Transverse colon (tissue), 4 donors: ENCODE measurements around the gene TAS2R13.

Experiments
- POLR2A ChIP-seq: fragments of 450-650 bp; IDR thresholded peaks from one replicate; pipeline ENCODE4 v1.6.1; 2016; ENCODE audit warnings: antibody characterized with exemption, mild to moderate bottlenecking, moderate library complexity
- POLR2AphosphoS5 ChIP-seq, 3 donors: sonication (generic); formaldehyde crosslinking; IDR thresholded peaks; one replicate each; pipeline ENCODE4 v1.6.1; 2016; ENCODE audit warnings: antibody characterized with exemption in 3 of 3
- TF ChIP-seq, protein P1 (sequence below), 5 experiments: fragments of 200-600 bp in 3 of 5; fragments of 450-650 bp in 2 of 5; sonication (generic) in 3 of 5; IDR thresholded peaks; 1 replicate in 2 of 5; 2 replicates in 3 of 5; pipeline ENCODE4 v1.5.1; 2016 to 2017; ENCODE audit warnings: antibody characterized with exemption in 5 of 5, inconsistent platforms in 3 of 5, mild to moderate bottlenecking in 2 of 5, moderate library complexity in 1 of 5

- TF ChIP-seq POLR2AphosphoS5 (IDR thresholded peaks at IDR 0.05) (no peak), POLR2A (no peak)
- TF ChIP-seq, protein P1, sequence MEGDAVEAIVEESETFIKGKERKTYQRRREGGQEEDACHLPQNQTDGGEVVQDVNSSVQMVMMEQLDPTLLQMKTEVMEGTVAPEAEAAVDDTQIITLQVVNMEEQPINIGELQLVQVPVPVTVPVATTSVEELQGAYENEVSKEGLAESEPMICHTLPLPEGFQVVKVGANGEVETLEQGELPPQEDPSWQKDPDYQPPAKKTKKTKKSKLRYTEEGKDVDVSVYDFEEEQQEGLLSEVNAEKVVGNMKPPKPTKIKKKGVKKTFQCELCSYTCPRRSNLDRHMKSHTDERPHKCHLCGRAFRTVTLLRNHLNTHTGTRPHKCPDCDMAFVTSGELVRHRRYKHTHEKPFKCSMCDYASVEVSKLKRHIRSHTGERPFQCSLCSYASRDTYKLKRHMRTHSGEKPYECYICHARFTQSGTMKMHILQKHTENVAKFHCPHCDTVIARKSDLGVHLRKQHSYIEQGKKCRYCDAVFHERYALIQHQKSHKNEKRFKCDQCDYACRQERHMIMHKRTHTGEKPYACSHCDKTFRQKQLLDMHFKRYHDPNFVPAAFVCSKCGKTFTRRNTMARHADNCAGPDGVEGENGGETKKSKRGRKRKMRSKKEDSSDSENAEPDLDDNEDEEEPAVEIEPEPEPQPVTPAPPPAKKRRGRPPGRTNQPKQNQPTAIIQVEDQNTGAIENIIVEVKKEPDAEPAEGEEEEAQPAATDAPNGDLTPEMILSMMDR (IDR thresholded peaks at IDR 0.05), result no peak
These were observed 32.0 kb upstream of the TAS2R13 start for GRCh38 chr12:10941369-10941768.
